SK-N-SH (cell line): ENCODE data around the gene ZP2. TPM values are rescaled to one million over a fixed set of nuclear protein-coding genes. Genes with fewer than 3 reads are reported as not detected.

Experiments used
- CTCF ChIA-PET: fragments of 300-600, 350-600 bp; formaldehyde crosslinking; extraction: SDS; loops from one replicate; lab custom pipeline; 2021; lab: Yijun Ruan, JAX
- POLR2A ChIA-PET: fragments of 350-600 bp; sonication (Branson Sonifier 250); formaldehyde crosslinking; extraction: SDS; loops from one replicate; lab custom pipeline; 2020; ENCODE audit warnings: antibody characterized with exemption, inconsistent platforms; lab: Yijun Ruan, JAX
- DNase-seq: peaks from one replicate; pipeline ENCODE4 v3.0.0; 2012
- H2AFZ ChIP-seq: fragments of 200-600 bp; sonication (generic); 2 replicates; pipeline ENCODE4 v1.8.1; 2016; ENCODE audit warnings: antibody characterized with exemption, mild to moderate bottlenecking, low read depth
- H3F3A ChIP-seq: fragments of 200-600 bp; sonication (generic); replicated peaks from 2 replicates; pipeline ENCODE3; 2016; ENCODE audit warnings: antibody characterized with exemption, mild to moderate bottlenecking; ENCODE audit not compliant: insufficient read depth
- H3K27ac ChIP-seq, 2 experiments: fragments of 200-500 bp in 1 of 2; fragments of 200-600 bp in 1 of 2; sonication (Bioruptor generic) in 1 of 2; sonication (generic), shearing (Covaris generic) in 1 of 2; 2 replicates each; pipeline versions ENCODE4 v1.5.1 to v1.6.1; 2014 to 2016; ENCODE audit warnings: low read depth in 2 of 2, inconsistent platforms in 1 of 2, low read length in 1 of 2, mild to moderate bottlenecking in 1 of 2, mixed read lengths in 1 of 2
- H3K27me3 ChIP-seq: fragments of 200-600 bp; sonication (generic), shearing (Covaris generic); 2 replicates; pipeline ENCODE4 v1.6.1; 2016; ENCODE audit warnings: mixed run types; ENCODE audit not compliant: insufficient read depth
- H3K36me3 ChIP-seq, 2 experiments: fragments of 200-500 bp in 1 of 2; fragments of 200-600 bp in 1 of 2; sonication (Bioruptor generic) in 1 of 2; sonication (generic) in 1 of 2; replicated peaks in 1 of 2; 2 replicates each; pipeline versions ENCODE3 to v1.5.1; 2014 to 2016; ENCODE audit warnings: low read length in 1 of 2, mild to moderate bottlenecking in 1 of 2; ENCODE audit not compliant: insufficient read depth in 2 of 2, control insufficient read depth in 1 of 2
- H3K4me1 ChIP-seq, 2 experiments: fragments of 200-500 bp in 1 of 2; fragments of 200-600 bp in 1 of 2; sonication (Bioruptor generic) in 1 of 2; sonication (generic), shearing (Covaris generic) in 1 of 2; 2 replicates each; pipeline versions ENCODE4 v1.5.1 to v1.6.1; 2014 to 2016; ENCODE audit warnings: low read depth in 1 of 2, low read length in 1 of 2, mixed run types in 1 of 2; ENCODE audit not compliant: insufficient read depth in 2 of 2, control insufficient read depth in 1 of 2
- H3K4me2 ChIP-seq: fragments of 200-600 bp; sonication (generic), shearing (Covaris generic); 2 replicates; pipeline ENCODE4 v1.6.1; 2017; ENCODE audit warnings: mixed run types
- H3K4me3 ChIP-seq, 2 experiments: fragments of 200-500 bp in 1 of 2; fragments of 200-600 bp in 1 of 2; sonication (Bioruptor generic) in 1 of 2; sonication (generic), shearing (Covaris generic) in 1 of 2; 2 replicates each; pipeline versions ENCODE4 v1.5.1 to v1.8.1; 2014 to 2016; ENCODE audit warnings: low read depth in 2 of 2, inconsistent platforms in 1 of 2, low read length in 1 of 2, mild to moderate bottlenecking in 1 of 2, mixed read lengths in 1 of 2, moderate library complexity in 1 of 2
- H3K79me2 ChIP-seq: fragments of 200-600 bp; sonication (generic); 2 replicates; pipeline ENCODE4 v1.8.1; 2017; ENCODE audit warnings: mild to moderate bottlenecking; ENCODE audit not compliant: insufficient read depth
- H3K9ac ChIP-seq: fragments of 200-600 bp; sonication (generic); 2 replicates; pipeline ENCODE4 v1.6.1; 2017; ENCODE audit warnings: mixed run types
- H3K9me2 ChIP-seq: fragments of 200-600 bp; sonication (generic); 2 replicates; pipeline ENCODE4 v1.6.1; 2017; ENCODE audit warnings: mixed run types
- H3K9me3 ChIP-seq: fragments of 200-600 bp; sonication (generic); 2 replicates; pipeline ENCODE4 v1.6.1; 2017; ENCODE audit warnings: mixed run types, mild to moderate bottlenecking, moderate library complexity
- H4K20me1 ChIP-seq: fragments of 200-600 bp; sonication (generic); 2 replicates; pipeline ENCODE4 v1.6.1; 2017; ENCODE audit warnings: mild to moderate bottlenecking, mixed run types; ENCODE audit not compliant: insufficient read depth
- EZH2phosphoT487 ChIP-seq: fragments of 200-600 bp; sonication (generic); IDR thresholded peaks from 2 replicates; pipeline ENCODE4 v1.6.1; 2017; ENCODE audit warnings: low read depth, mixed run types, mild to moderate bottlenecking, antibody characterized with exemption, moderate library complexity, borderline replicate concordance
- FOXM1 ChIP-seq: IDR thresholded peaks from 2 replicates; pipeline ENCODE4 v1.4.0; 2012; ENCODE audit warnings: low read depth, mild to moderate bottlenecking
- IRF3 ChIP-seq: fragments of 150-350 bp; IDR thresholded peaks from 2 replicates; pipeline ENCODE4 v1.6.1; 2016; ENCODE audit warnings: mild to moderate bottlenecking, low read depth, low read length
- JUND ChIP-seq: IDR thresholded peaks from 2 replicates; pipeline ENCODE4 v1.4.0; 2012
- MEF2A ChIP-seq: IDR thresholded peaks from 2 replicates; pipeline ENCODE4 v1.4.0; 2012; ENCODE audit warnings: low read depth, borderline replicate concordance
- MXI1 ChIP-seq: IDR thresholded peaks from 2 replicates; pipeline ENCODE4 v1.6.1; 2012; ENCODE audit warnings: mild to moderate bottlenecking, low read depth, low read length, improper control_type of control experiment
- NFIC ChIP-seq: IDR thresholded peaks from 2 replicates; pipeline ENCODE4 v1.4.0; 2012; ENCODE audit warnings: borderline replicate concordance
- NRF1 ChIP-seq: IDR thresholded peaks from 2 replicates; pipeline ENCODE4 v1.6.1; 2012; ENCODE audit warnings: low read depth, mild to moderate bottlenecking, low read length
- PBX3 ChIP-seq: IDR thresholded peaks from 2 replicates; pipeline ENCODE4; 2012
- POLR2AphosphoS5 ChIP-seq: IDR thresholded peaks from 2 replicates; pipeline ENCODE4 v1.6.1; 2012; ENCODE audit warnings: low read depth, low read length
- RAD21 ChIP-seq: IDR thresholded peaks from 2 replicates; pipeline ENCODE4 v1.6.1; 2012; ENCODE audit warnings: mild to moderate bottlenecking, low read length
- RFX5 ChIP-seq: IDR thresholded peaks from 2 replicates; pipeline ENCODE4 v1.6.1; 2012; ENCODE audit warnings: mild to moderate bottlenecking, improper control_type of control experiment, low read length
- SIN3A ChIP-seq: IDR thresholded peaks from 2 replicates; pipeline ENCODE4 v1.6.1; 2012; ENCODE audit warnings: low read depth, mild to moderate bottlenecking, low read length, moderate library complexity, borderline replicate concordance
- SMC3 ChIP-seq: IDR thresholded peaks from 2 replicates; pipeline ENCODE4 v1.6.1; 2012; ENCODE audit warnings: low read depth, low read length, improper control_type of control experiment
- TAF1 ChIP-seq: IDR thresholded peaks from 2 replicates; pipeline ENCODE4 v1.6.1; 2012; ENCODE audit warnings: low read depth, mild to moderate bottlenecking, low read length, moderate library complexity, borderline replicate concordance
- TCF12 ChIP-seq: IDR thresholded peaks from 2 replicates; pipeline ENCODE4 v1.4.0; 2012
- USF1 ChIP-seq: IDR thresholded peaks from 2 replicates; pipeline ENCODE4 v1.4.0; 2012; ENCODE audit warnings: low read depth, borderline replicate concordance
- YY1 ChIP-seq: IDR thresholded peaks from 2 replicates; pipeline ENCODE4 v1.4.0; 2012; ENCODE audit warnings: low read depth, mild to moderate bottlenecking
- WGBS: methylation state at CpG from one replicate; pipeline ENCODE4 v1.1.6; 2017; ENCODE audit warnings: low lambda C conversion rate; 5-methylcytosine and 5-hydroxymethylcytosine counted together
- polyA plus RNA-seq, 3 experiments: library from polyadenylated mRNA; depleted of rRNA; stranded (reverse); fragments of >200 nt; gene quantifications; 2 replicates each; pipeline ENCODE4 v1.2.3, GENCODE V29; 2012
- TF ChIP-seq, protein P1 (sequence below): fragments of 200-600 bp; sonication (generic); IDR thresholded peaks from 2 replicates; pipeline ENCODE4 v1.6.1; 2017; ENCODE audit warnings: antibody characterized with exemption, mild to moderate bottlenecking, moderate library complexity

Gene ZP2
- polyA plus RNA-seq, 1 of the 3 experiments (the other 2 are of a cell fraction), result not detected

DNA sequence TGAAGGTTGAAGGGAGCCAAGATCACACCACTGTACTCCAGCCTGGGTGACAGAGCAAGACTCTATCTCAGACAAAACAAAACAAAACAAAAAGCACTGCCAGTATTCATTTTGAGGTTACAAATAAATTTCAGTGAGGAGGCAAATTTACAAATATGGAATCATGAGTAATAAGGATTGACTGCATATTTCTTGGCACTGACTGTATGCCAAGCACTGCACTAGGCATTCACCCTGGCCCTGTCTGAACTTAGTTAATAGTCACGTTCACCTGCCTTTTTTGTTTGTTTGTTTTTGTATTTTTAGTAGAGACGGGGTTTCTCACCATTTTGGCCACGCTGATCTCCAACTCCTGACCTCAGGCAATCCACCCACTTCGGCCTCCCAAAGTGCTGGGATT lies 47.8 kb downstream of the ZP2 start:
- no peak overlapping the region for H2AFZ ChIP-seq
- H3K9me3 ChIP-seq, result no peaks in the 10 kb centered on the region
- no peaks in the 10 kb centered on the region for H3K79me2 ChIP-seq
- no peaks in the 10 kb centered on the region for H3K9me2 ChIP-seq
- 79% methylated on average over 4 of the region's 4 CpGs for WGBS
- ChIA-PET POLR2A (no interaction called here), CTCF (interaction anchor here (0.8 to 1.8 kb wide), 2 partner anchors 25 to 137 kb away, joined by 5 to 6 read pairs; no protein-coding TSS in a partner anchor)
- no peak for DNase-seq
- no peak overlapping the region for H3K27ac ChIP-seq
- no peaks in the 10 kb centered on the region for H3K27me3 ChIP-seq
- no peak overlapping the region for H3K4me2 ChIP-seq
- no peak overlapping the region for H3K4me3 ChIP-seq
- H4K20me1 ChIP-seq, result no peaks in the 10 kb centered on the region
- H3F3A ChIP-seq, result peaks cover 8% of the 10 kb centered on the region
- H3K36me3 ChIP-seq, result peaks cover 0 to 7% of the 10 kb centered on the region in 2 experiments
- TF ChIP-seq USF1 (no peak), RFX5 (no peak), NFIC (no peak), MEF2A (no peak), FOXM1 (no peak), TCF12 (no peak), MXI1 (no peak), PBX3 (no peak), SIN3A (no peak), JUND (no peak), TAF1 (no peak), NRF1 (no peak), POLR2AphosphoS5 (no peak)
- TF ChIP-seq, protein P1, sequence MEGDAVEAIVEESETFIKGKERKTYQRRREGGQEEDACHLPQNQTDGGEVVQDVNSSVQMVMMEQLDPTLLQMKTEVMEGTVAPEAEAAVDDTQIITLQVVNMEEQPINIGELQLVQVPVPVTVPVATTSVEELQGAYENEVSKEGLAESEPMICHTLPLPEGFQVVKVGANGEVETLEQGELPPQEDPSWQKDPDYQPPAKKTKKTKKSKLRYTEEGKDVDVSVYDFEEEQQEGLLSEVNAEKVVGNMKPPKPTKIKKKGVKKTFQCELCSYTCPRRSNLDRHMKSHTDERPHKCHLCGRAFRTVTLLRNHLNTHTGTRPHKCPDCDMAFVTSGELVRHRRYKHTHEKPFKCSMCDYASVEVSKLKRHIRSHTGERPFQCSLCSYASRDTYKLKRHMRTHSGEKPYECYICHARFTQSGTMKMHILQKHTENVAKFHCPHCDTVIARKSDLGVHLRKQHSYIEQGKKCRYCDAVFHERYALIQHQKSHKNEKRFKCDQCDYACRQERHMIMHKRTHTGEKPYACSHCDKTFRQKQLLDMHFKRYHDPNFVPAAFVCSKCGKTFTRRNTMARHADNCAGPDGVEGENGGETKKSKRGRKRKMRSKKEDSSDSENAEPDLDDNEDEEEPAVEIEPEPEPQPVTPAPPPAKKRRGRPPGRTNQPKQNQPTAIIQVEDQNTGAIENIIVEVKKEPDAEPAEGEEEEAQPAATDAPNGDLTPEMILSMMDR, result no peak
- TF ChIP-seq, all 33 proteins: peak for 0
- peaks cover 4 to 5% of the 10 kb centered on the region in 2 experiments; a peak in 2 of 4 replicates for H3K4me1 ChIP-seq
- no peak overlapping the region for H3K9ac ChIP-seq

GRCh38 chr16:21162661-21163151 lies 48.7 kb downstream of the ZP2 start:
- Histone ChIP-seq H3K79me2 (no peaks in the 10 kb centered on the region), H3K9ac (no peak overlapping the region), H3K9me3 (no peaks in the 10 kb centered on the region), H3F3A (peaks cover 8% of the 10 kb centered on the region), H3K36me3 (peaks cover 0 to 7% of the 10 kb centered on the region in 2 experiments), H3K4me1 (peaks cover 9 to 11% of the 10 kb centered on the region in 2 experiments; a peak in 3 of 4 replicates), H3K9me2 (no peaks in the 10 kb centered on the region), H3K4me3 (no peak overlapping the region), H3K27me3 (no peaks in the 10 kb centered on the region), H3K27ac (no peak overlapping the region), H2AFZ (no peak overlapping the region), H4K20me1 (no peaks in the 10 kb centered on the region), H3K4me2 (no peak overlapping the region)
- TF ChIP-seq USF1 (no peak), IRF3 (no peak), SMC3 (no peak), YY1 (no peak), RFX5 (no peak), NFIC (no peak), FOXM1 (no peak), EZH2phosphoT487 (no peak), RAD21 (no peak), JUND (no peak)
- TF ChIP-seq, protein P1, result no peak
- WGBS, result 71% methylated on average over 7 of the region's 7 CpGs
- ChIA-PET CTCF (interaction anchor here (0.8 to 7.7 kb wide), 3 partner anchors 26 to 139 kb away, joined by 5 to 84 read pairs (median 6); no protein-coding TSS in a partner anchor), POLR2A (no interaction called here)
- no peak for DNase-seq
